Measurements from ENCODE around the gene CROT. TPM values are rescaled to one million over a fixed set of nuclear protein-coding genes. Genes with fewer than 3 reads are reported as not detected.

CROT gene
- total RNA-seq, 2 experiments from 2014 or later: 9.5 to 12.6 TPM

DNA sequence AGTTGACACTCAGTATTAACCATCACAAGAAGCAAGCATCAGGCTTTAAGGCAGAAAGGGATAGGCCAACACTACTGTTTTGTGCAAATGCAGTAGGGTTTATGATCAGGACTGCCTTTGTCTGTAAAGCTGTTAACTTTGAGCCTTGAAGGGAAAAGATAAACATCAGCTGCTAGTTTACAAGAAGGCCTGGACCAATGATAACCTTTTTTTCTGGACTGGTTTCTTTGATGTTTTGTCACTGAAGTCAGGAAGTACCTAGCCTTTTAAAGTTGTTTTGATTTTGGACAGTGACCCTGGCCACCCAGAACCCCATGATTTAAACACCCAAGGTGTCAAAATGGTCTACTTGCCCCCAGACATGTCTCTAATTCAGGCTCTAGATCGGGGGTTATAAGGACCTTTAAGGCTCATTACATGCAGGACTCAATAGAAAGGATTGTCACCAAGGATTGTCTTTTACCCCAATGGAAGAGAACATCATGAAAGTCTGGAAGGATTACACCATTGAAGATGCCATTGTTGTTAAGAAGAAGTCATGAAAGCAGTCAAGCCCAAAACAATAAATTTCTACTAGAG is 50.1 kb downstream of the CROT start:
- no peak for DNase-seq
- Mint-ChIP-seq H3K36me3 (ENCODE audit: low read depth) (peaks cover 35% of the 10 kb centered on the region), H3K4me3 (no peak overlapping the region), H3K4me1 (peaks cover 18% of the 10 kb centered on the region), H3K27ac (no peak overlapping the region), H3K27me3 (no peaks in the 10 kb centered on the region), H3K9me3 (no peaks in the 10 kb centered on the region)
- ChIA-PET POLR2A (no interaction called here), CTCF (no interaction called here)

DNA sequence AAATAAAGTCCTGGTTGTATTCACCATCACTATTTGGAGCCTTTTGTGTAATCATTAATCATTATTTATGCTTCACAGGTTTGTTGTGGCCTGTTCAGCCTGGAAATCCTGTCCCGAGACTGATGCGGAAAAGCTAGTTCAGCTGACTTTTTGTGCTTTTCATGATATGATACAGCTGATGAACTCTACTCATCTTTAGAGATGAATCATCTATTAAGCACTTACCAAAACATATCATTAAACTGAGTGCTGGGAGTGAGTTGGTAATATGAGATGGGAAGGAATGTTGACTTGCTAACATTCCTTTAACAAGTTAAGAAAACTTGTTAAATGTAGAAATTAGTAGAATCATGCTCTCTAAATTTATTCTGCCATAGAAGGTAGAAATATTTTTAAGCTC is 53.0 kb downstream of the CROT start:
- Mint-ChIP-seq H3K4me3 (no peak overlapping the region), H3K27ac (no peak overlapping the region), H3K9me3 (no peaks in the 10 kb centered on the region), H3K27me3 (no peaks in the 10 kb centered on the region), H3K36me3 (ENCODE audit: low read depth) (peaks cover 21% of the 10 kb centered on the region), H3K4me1 (peaks cover under 1% of the 10 kb centered on the region)
- no peak for DNase-seq
- ChIA-PET POLR2A (no interaction called here), CTCF (no interaction called here)

DNA sequence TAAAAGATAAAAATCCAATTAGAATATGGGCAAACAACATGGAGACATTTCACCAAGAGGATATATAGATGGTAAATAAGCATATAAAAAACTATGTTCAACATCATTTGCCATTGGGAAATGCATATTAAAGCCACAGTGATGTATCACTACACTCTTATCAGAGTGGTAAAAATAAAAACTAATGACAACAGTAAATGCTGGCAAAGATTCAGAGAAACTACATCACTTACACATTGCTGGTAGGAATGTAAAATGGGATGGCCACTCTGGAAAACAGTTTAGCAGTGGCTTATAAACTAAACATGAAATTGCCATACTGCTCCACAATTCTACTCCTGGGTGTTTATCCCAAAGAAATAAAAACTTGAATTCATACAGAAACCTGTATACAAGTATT is 59.2 kb downstream of the CROT start:
- Mint-ChIP-seq H3K4me3 (no peak overlapping the region), H3K27me3 (peaks cover 4% of the 10 kb centered on the region), H3K9me3 (no peaks in the 10 kb centered on the region), H3K4me1 (no peaks in the 10 kb centered on the region), H3K27ac (no peak overlapping the region), H3K36me3 (ENCODE audit: low read depth) (no peaks in the 10 kb centered on the region)
- DNase-seq: no peak
- CTCF ChIA-PET: no interaction called here
- POLR2A ChIA-PET: no interaction called here

DNA sequence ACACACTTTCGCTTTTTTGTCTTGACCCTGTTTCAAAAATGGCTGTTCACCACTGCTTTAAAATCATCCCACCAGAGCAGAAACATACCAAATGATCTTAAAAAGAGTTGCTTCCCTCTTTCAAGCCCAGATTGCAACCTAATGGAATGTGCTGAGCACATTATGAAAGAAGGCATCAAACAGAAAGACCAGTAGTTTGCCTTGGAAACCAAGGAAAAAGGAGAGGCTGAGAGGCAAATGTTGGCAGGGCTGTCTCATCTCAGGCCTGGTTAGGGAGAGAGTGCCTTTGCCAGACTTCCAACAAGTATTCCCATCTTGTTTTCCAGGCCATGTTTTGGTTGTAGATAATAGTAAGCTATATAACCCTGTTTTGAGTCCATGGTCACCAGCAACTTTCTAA is 65.7 kb downstream of the CROT start:
- POLR2A ChIA-PET: no interaction called here
- H3K27ac Mint-ChIP-seq: no peak overlapping the region
- no peak overlapping the region for H3K4me3 Mint-ChIP-seq
- no peaks in the 10 kb centered on the region for H3K9me3 Mint-ChIP-seq
- CTCF ChIA-PET: no interaction called here
- no peaks in the 10 kb centered on the region for H3K36me3 Mint-ChIP-seq (ENCODE audit: low read depth)
- no peak for DNase-seq
- no peaks in the 10 kb centered on the region for H3K4me1 Mint-ChIP-seq
- H3K27me3 Mint-ChIP-seq: peaks cover 8% of the 10 kb centered on the region

- no peaks in the 10 kb centered on the region for H3K4me1 Mint-ChIP-seq
- POLR2A ChIA-PET: no interaction called here
- H3K27ac Mint-ChIP-seq: no peak overlapping the region
- CTCF ChIA-PET: interaction anchor here (9.2 kb wide), 1 partner anchor 97 kb away, joined by 125 read pairs; no protein-coding TSS in a partner anchor
- peaks cover 4% of the 10 kb centered on the region for H3K27me3 Mint-ChIP-seq
- H3K9me3 Mint-ChIP-seq: no peaks in the 10 kb centered on the region
- H3K36me3 Mint-ChIP-seq (ENCODE audit: low read depth): no peaks in the 10 kb centered on the region
- H3K4me3 Mint-ChIP-seq: no peak overlapping the region
- no peak for DNase-seq
Measured at GRCh38 chr7:87413029-87413428, 67.6 kb downstream of the CROT start.

DNA sequence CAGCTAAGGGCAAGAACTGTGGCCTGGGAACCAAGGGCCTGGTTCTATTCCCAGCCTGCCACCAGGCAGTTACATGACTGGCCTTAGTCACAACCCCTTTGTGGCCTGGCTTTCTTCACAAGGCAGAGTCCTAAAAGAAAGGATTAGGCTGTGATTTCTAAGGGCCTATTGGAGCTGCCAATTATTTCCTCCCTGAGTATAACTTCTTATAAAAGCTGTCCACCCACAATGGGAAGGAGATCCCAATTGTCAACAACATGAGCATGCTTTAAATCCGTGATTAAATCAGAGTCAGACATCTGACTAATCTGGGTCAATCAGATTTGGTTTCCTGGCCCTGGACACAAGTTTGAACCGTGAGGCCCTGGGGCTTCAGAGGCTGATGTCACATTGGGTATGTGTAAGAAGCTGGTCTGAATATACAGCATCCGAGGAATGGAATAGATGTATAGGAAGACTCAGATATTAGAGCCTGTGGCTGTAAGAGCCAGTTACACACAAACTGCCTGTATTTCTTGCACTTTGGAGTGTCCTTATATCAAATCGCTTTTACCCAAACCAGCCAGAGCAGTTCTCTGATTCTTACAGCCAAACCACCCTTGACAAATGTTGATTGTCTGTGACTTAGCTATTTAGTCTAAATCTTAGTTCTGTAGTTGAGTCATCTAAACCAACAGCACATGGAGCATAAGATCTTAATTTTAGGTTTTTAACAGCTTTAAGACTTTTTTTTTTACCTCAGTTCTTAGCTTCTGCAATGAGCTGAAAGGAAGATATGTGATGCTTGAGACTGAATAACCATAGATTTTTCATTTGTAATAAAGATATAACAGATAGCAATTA is 68.7 kb downstream of the CROT start:
- Mint-ChIP-seq H3K27ac (no peak overlapping the region), H3K36me3 (ENCODE audit: low read depth) (no peaks in the 10 kb centered on the region), H3K4me3 (no peak overlapping the region), H3K4me1 (no peaks in the 10 kb centered on the region), H3K27me3 (peaks cover 8% of the 10 kb centered on the region), H3K9me3 (no peaks in the 10 kb centered on the region)
- CTCF ChIA-PET: interaction anchor here (1.1 to 9.2 kb wide), 4 partner anchors 10 to 98 kb away, joined by 3 to 125 read pairs (median 4); no protein-coding TSS in a partner anchor
- POLR2A ChIA-PET: no interaction called here
- no peak for DNase-seq

DNA sequence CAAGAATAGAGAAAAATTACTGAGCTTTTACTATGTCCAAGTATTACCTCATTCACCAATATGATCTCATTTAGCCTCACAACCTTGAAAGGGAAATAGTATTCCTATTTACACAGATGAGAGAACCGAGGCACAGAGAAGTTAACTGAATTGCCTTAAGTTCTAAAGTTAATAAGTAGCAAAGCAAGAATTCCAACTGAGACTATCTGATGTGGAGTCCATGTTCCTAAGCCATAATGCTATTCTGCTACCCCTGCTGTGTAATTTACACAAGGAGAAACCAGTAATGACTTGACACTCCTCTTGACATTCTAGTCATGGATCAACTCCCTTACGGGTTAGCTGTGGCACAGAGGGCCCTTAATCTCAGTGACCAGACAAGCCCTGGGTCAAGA is 69.3 kb downstream of the CROT start:
- Mint-ChIP-seq H3K27me3 (peaks cover 8% of the 10 kb centered on the region), H3K9me3 (no peaks in the 10 kb centered on the region), H3K27ac (no peak overlapping the region), H3K4me3 (no peak overlapping the region), H3K4me1 (no peaks in the 10 kb centered on the region), H3K36me3 (ENCODE audit: low read depth) (no peaks in the 10 kb centered on the region)
- ChIA-PET CTCF (interaction anchor here (1.0 to 9.2 kb wide), 7 partner anchors 9 to 106 kb away, joined by 3 to 125 read pairs (median 4); no protein-coding TSS in a partner anchor), POLR2A (interaction anchor here (1.2 kb wide), 1 partner anchor 68 kb away, joined by 3 read pairs; no protein-coding TSS in a partner anchor)
- no peak for DNase-seq

DNA sequence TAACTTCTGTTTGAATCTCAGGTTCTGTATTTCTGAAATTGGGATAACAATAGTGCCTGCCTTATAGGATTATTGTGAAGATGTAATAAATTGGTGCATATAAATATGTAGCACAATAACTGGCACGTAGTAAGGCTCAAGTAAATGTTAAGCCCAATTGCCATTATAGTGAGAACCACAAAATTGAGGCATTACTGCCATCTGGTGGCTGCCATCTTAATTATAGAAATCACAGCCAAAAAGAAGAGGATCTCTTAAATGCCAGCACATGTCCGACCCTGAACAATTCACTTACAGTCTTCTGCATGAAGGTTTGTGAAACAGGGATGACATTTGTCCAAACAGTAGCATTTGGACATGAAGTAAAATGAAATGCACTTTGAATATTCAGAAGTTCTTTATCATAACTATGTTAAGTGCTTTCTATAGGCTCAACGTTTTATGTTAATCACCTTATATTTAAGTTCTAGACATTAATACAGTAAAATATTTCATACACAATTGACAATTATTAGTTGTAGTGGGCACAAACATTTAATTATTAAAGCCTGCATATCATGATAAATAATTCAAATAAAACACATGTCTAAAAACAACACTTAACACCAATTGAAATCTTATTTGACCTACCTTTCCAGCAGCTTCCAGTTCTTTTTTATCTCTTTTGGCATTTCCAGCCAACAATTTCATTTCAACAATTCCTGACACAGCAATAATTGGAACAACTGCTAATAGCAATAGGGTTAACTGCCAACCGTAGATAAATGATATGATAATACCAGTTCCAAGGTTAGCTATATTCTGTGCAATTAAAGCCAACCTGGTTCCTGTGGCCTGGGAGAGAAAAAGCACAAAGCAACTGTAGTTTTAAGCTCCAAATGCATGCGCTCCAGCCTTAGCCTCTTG is 71.5 kb downstream of the CROT start:
- no peak overlapping the region for H3K27ac Mint-ChIP-seq
- H3K4me3 Mint-ChIP-seq: no peak overlapping the region
- no peaks in the 10 kb centered on the region for H3K9me3 Mint-ChIP-seq
- H3K4me1 Mint-ChIP-seq: no peaks in the 10 kb centered on the region
- no peaks in the 10 kb centered on the region for H3K36me3 Mint-ChIP-seq (ENCODE audit: low read depth)
- ChIA-PET CTCF (interaction anchor here (0.6 to 9.2 kb wide), 11 partner anchors 8 to 181 kb away, joined by 3 to 125 read pairs (median 4); partner anchors contain the start of gene CROT), POLR2A (no interaction called here)
- H3K27me3 Mint-ChIP-seq: peaks cover 10% of the 10 kb centered on the region
- DNase-seq: peak; percentile 66

DNA sequence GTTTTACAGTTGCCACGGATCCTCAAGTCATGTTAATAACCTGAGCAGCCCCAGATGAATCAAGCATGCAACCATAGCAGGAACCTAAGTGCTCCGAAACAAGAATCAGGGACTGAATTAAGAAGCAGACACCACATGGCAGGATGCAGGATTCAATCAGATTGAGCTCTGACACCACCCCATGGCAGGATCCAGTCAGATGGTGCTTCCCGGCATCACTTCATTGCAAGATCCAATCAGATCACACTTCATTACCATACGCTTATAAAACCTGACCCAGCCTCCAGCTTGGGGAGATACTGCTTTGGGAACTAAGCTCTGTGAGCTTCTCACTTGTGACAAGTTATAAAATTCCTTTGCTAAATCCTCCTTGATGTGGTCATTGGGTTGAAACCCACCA is 74.7 kb downstream of the CROT start:
- Mint-ChIP-seq H3K36me3 (ENCODE audit: low read depth) (no peaks in the 10 kb centered on the region), H3K27ac (no peak overlapping the region), H3K4me3 (no peak overlapping the region), H3K4me1 (no peaks in the 10 kb centered on the region), H3K27me3 (peaks cover 15% of the 10 kb centered on the region), H3K9me3 (no peaks in the 10 kb centered on the region)
- DNase-seq: no peak
- ChIA-PET CTCF (interaction anchor here (9.2 kb wide), 1 partner anchor 104 kb away, joined by 125 read pairs; no protein-coding TSS in a partner anchor), POLR2A (no interaction called here)

DNA sequence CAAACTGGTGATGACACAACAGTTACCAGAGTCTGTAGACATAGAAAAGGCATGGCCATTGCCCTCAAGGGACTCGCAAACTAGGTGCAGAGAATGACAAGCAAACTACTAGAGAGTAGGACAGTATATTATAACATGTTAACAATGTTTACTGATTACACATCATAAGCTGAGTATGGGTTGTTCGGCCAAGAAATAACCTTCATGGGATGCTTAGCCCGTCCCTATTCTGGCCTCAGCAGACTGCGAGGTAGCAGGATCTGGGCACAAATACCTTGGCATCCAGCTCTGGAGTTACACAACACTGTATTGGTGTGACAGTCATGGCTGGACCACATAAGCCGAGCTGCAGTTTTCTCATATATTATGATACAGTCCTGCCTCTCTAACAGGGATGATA is 78.6 kb downstream of the CROT start:
- ChIA-PET CTCF (interaction anchor here (1.4 kb wide), 1 partner anchor 10 kb away, joined by 3 read pairs; no protein-coding TSS in a partner anchor), POLR2A (no interaction called here)
- H3K4me1 Mint-ChIP-seq: no peaks in the 10 kb centered on the region
- H3K9me3 Mint-ChIP-seq: no peaks in the 10 kb centered on the region
- no peaks in the 10 kb centered on the region for H3K36me3 Mint-ChIP-seq (ENCODE audit: low read depth)
- H3K27ac Mint-ChIP-seq: no peak overlapping the region
- H3K27me3 Mint-ChIP-seq: peaks cover 16% of the 10 kb centered on the region
- no peak for DNase-seq
- H3K4me3 Mint-ChIP-seq: no peak overlapping the region

DNA sequence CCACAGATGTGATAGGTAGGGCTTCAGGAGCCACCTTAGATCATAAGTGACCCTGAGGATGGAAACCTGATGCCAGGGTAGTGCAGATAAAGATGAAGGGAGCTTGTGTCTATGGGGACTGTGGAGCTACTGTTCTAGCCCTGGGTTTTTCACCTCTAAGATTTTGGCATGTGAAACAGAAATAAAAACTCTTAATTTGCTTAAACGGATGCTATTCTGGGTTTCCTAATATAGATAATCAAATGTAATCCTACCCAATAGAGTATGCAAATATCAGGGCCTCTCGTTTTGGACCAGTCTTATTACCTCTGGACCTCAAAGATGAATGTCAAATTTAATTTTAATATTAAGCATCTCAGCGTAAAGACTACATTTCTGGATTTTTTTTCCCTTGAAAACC is 80.7 kb downstream of the CROT start:
- Mint-ChIP-seq H3K27me3 (peaks cover 15% of the 10 kb centered on the region), H3K27ac (no peak overlapping the region), H3K36me3 (ENCODE audit: low read depth) (no peaks in the 10 kb centered on the region), H3K4me3 (no peak overlapping the region), H3K4me1 (no peaks in the 10 kb centered on the region), H3K9me3 (no peaks in the 10 kb centered on the region)
- DNase-seq: no peak
- CTCF ChIA-PET: no interaction called here
- POLR2A ChIA-PET: no interaction called here

GRCh38 chr7:87427288-87427687 is 81.8 kb downstream of the CROT start:
- Mint-ChIP-seq H3K4me1 (no peaks in the 10 kb centered on the region), H3K27me3 (peaks cover 15% of the 10 kb centered on the region), H3K27ac (no peak overlapping the region), H3K36me3 (ENCODE audit: low read depth) (no peaks in the 10 kb centered on the region), H3K4me3 (no peak overlapping the region), H3K9me3 (no peaks in the 10 kb centered on the region)
- POLR2A ChIA-PET: no interaction called here
- DNase-seq: no peak
- CTCF ChIA-PET: no interaction called here

DNA sequence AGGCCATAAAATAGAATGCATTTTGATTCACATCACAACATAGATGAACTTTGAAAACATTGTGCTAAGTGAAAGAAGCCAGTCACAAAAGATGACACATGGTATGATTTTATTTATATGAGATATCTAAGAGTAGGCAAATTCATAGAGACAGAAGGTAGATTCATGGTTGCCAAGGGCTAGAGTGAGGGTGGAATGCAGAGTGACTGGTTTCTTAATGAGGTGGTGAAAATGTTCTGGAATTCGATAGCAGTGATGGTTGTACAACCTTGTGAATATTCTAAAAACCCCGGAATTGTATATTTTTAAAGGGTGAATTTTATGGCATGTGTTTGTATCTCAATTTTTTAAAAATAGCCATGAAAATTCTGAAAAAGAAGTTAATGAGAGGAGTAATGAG is 87.1 kb downstream of the CROT start:
- no peak for DNase-seq
- Mint-ChIP-seq H3K27ac (no peak overlapping the region), H3K27me3 (peaks cover 13% of the 10 kb centered on the region), H3K4me1 (no peaks in the 10 kb centered on the region), H3K9me3 (no peaks in the 10 kb centered on the region), H3K4me3 (no peak overlapping the region), H3K36me3 (ENCODE audit: low read depth) (no peaks in the 10 kb centered on the region)
- CTCF ChIA-PET: interaction anchor here (0.7 kb wide), 1 partner anchor 132 kb away, joined by 3 read pairs; no protein-coding TSS in a partner anchor
- POLR2A ChIA-PET: no interaction called here
